Uterus (tissue), 4 donors: ENCODE results near the gene CD151. TPM values are rescaled to one million over a fixed set of nuclear protein-coding genes. Genes with fewer than 3 reads are reported as not detected.

Source experiments
- DNase-seq, 2 donors: peaks; one replicate each; pipeline ENCODE4 v3.0.0-alpha.2; 2019 to 2020
- H3K27ac ChIP-seq, 2 donors: fragments of 200-600 bp; sonication (generic); 1 replicate in 1 of 2; 2 replicates in 1 of 2; pipeline ENCODE4 v1.5.1; 2016 to 2018
- H3K27me3 ChIP-seq, 2 donors: fragments of 200-600 bp; sonication (generic); one replicate each; pipeline ENCODE4 v1.5.1; 2018 to 2019; ENCODE audit warnings: control low read depth in 1 of 2
- H3K36me3 ChIP-seq, 2 donors: fragments of 200-600 bp; sonication (generic); one replicate each; pipeline ENCODE4 v1.5.1; 2019; ENCODE audit warnings: control low read depth in 1 of 2
- H3K4me1 ChIP-seq, 2 donors: fragments of 200-600 bp; sonication (generic); one replicate each; pipeline ENCODE4 v1.5.1; 2018 to 2019; ENCODE audit warnings: control low read depth in 1 of 2
- H3K4me3 ChIP-seq, 2 donors: fragments of 200-600 bp; sonication (generic); 1 replicate in 1 of 2; 2 replicates in 1 of 2; pipeline ENCODE4 v1.5.1; 2018 to 2019; ENCODE audit warnings: mild to moderate bottlenecking in 1 of 2
- H3K9me3 ChIP-seq, 2 donors: fragments of 200-600 bp; sonication (generic); one replicate each; pipeline ENCODE4 v1.5.1; 2019; ENCODE audit warnings: control low read depth in 1 of 2
- POLR2A ChIP-seq, 2 donors: fragments of 450-650 bp; IDR thresholded peaks; one replicate each; pipeline ENCODE4 v1.6.1; 2016; ENCODE audit warnings: antibody characterized with exemption in 2 of 2, mild to moderate bottlenecking in 1 of 2, moderate library complexity in 1 of 2
- intact Hi-C: fragments of 100-400 bp; cut with DNase I; formaldehyde crosslinking; loops from one replicate; pipeline ENCODE4 v1.15.1; 2023; ENCODE audit warnings: low total_unique reads
- total RNA-seq, 4 donors: library from RNA; depleted of rRNA in 3 of 4; stranded (reverse); fragments of >200 nt in 3 of 4; gene quantifications; one replicate each; pipeline versions ENCODE4 v1.1.0 to v1.2.4, GENCODE V29; 2014 to 2023
- TF ChIP-seq, protein P1 (sequence below), 4 experiments: fragments of 200-600 bp in 2 of 4; fragments of 450-650 bp in 2 of 4; sonication (generic) in 2 of 4; IDR thresholded peaks; one replicate each; pipeline ENCODE4 v1.5.1; 2016 to 2019; ENCODE audit warnings: antibody characterized with exemption in 4 of 4, mild to moderate bottlenecking in 2 of 4, moderate library complexity in 1 of 4
- donor health status: DM: yes; HTN: yes; CAD: no.

The CD151 gene
- total RNA-seq, 4 donors from 2014 or later: 76.8 to 382 (median 259) TPM

- H3K27me3 ChIP-seq: no peaks in the 10 kb centered on the region
- peak overlapping the region in 1 of 2 donors; percentile 95 for H3K27ac ChIP-seq
- H3K9me3 ChIP-seq: no peaks in the 10 kb centered on the region
- DNase-seq: no peak
- TF ChIP-seq POLR2A (IDR thresholded peaks at IDR 0.05): no peak
- TF ChIP-seq, protein P1, sequence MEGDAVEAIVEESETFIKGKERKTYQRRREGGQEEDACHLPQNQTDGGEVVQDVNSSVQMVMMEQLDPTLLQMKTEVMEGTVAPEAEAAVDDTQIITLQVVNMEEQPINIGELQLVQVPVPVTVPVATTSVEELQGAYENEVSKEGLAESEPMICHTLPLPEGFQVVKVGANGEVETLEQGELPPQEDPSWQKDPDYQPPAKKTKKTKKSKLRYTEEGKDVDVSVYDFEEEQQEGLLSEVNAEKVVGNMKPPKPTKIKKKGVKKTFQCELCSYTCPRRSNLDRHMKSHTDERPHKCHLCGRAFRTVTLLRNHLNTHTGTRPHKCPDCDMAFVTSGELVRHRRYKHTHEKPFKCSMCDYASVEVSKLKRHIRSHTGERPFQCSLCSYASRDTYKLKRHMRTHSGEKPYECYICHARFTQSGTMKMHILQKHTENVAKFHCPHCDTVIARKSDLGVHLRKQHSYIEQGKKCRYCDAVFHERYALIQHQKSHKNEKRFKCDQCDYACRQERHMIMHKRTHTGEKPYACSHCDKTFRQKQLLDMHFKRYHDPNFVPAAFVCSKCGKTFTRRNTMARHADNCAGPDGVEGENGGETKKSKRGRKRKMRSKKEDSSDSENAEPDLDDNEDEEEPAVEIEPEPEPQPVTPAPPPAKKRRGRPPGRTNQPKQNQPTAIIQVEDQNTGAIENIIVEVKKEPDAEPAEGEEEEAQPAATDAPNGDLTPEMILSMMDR (IDR thresholded peaks at IDR 0.05): no peak
- intact Hi-C loops: no loop called here
- no peak overlapping the region for H3K4me3 ChIP-seq
- H3K4me1 ChIP-seq: peaks cover 10 to 36% of the 10 kb centered on the region in 2 donors
- no peaks in the 10 kb centered on the region for H3K36me3 ChIP-seq
Observed at GRCh38 chr11:846496-847098, 13.8 kb downstream of the CD151 start.

DNA sequence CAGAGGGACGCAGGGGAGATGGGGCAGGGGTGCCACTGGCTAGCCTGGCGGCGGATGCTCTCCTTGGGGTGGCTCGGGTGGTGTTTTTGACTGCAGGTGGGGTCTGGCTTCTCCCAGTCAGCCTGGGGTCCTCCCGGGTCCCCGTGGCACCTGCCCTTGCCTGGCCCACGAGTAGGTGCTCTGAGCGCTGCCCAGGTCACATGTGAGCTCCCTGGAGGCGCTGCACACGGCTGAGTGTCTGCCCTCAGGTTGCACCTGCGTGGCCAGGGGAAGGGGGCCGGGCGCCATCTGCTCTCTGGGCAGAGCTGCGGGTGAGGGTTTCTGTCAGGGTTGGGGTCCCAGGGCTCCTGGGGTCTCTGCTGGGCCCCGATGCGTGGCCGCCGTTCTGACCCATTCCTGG lies 15.1 kb downstream of the CD151 start:
- Histone ChIP-seq H3K4me3 (no peak overlapping the region), H3K4me1 (peaks cover 10 to 36% of the 10 kb centered on the region in 2 donors), H3K9me3 (no peaks in the 10 kb centered on the region), H3K27ac (peak overlapping the region in 1 of 2 donors; percentile 69), H3K36me3 (no peaks in the 10 kb centered on the region), H3K27me3 (no peaks in the 10 kb centered on the region)
- TF ChIP-seq, protein P1 (IDR thresholded peaks at IDR 0.05): no peak
- no peak for TF ChIP-seq POLR2A (IDR thresholded peaks at IDR 0.05)
- intact Hi-C loops: no loop called here
- DNase-seq: no peak

DNA sequence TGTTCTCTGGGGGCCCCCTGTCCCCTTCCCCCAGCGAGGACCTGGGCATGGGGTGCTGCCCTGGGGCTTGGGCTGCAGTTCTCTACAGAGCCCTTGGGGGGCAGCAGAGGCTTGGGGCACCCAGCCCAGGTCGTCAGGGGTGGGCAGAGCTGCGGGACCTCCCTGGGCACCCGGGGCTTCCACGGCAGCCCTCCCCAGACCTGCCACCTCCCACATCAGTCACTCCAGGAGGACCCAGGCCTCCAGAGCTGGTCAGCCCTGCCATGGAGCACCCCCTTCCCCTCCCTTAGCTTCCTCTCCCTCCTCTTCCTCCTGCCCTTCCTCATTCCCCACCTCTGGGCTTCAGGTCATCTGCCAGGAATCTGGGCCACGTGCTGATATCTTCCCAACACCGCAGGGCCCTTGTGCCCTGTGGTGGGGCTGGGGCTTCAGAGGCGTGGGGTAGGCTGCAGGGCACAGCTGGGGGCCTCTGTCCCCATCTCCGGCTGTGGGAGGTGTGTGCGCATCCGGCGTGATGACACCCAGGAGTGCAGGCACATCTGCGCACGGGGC lies 15.7 kb downstream of the CD151 start:
- peaks cover 10 to 36% of the 10 kb centered on the region in 2 donors for H3K4me1 ChIP-seq

GRCh38 chr11:849104-849824 lies 16.5 kb downstream of the CD151 start:
- Histone ChIP-seq H3K36me3 (no peaks in the 10 kb centered on the region), H3K9me3 (no peaks in the 10 kb centered on the region), H3K27ac (peak overlapping the region; percentile 51 to 69), H3K27me3 (no peaks in the 10 kb centered on the region), H3K4me3 (peak overlapping the region; percentile 30 to 40), H3K4me1 (peaks cover 10 to 36% of the 10 kb centered on the region in 2 donors)
- intact Hi-C loops: no loop called here
- TF ChIP-seq, protein P1 (IDR thresholded peaks at IDR 0.05): no peak
- TF ChIP-seq POLR2A (IDR thresholded peaks at IDR 0.05): no peak
- DNase-seq: peak in 1 of 2 donors; percentile 66

More for the DNA sequence above, 15.7 kb downstream of the CD151 start:
- no peaks in the 10 kb centered on the region for H3K9me3 ChIP-seq
- H3K27me3 ChIP-seq: no peaks in the 10 kb centered on the region
- no peak for TF ChIP-seq POLR2A (IDR thresholded peaks at IDR 0.05)
- TF ChIP-seq, protein P1 (IDR thresholded peaks at IDR 0.05): peak; percentile 65 to 89 (median 82)
- intact Hi-C loops: no loop called here
- H3K4me3 ChIP-seq: no peak overlapping the region
- peak overlapping the region in 1 of 2 donors; percentile 69 for H3K27ac ChIP-seq
- DNase-seq: no peak
- no peaks in the 10 kb centered on the region for H3K36me3 ChIP-seq
